Neutrophil (primary cell): Measurements from ENCODE around the gene CAPN1.

Experiments
- H3K27ac ChIP-seq: fragments of 200-600 bp; sonication (generic); 2 replicates; pipeline ENCODE4 v1.5.1; 2016; ENCODE audit warnings: mild to moderate bottlenecking, moderate library complexity
- H3K27me3 ChIP-seq: fragments of 200-600 bp; sonication (generic); 2 replicates; pipeline ENCODE4 v1.6.0; 2016; ENCODE audit warnings: mild to moderate bottlenecking
- H3K36me3 ChIP-seq: fragments of 200-600 bp; sonication (generic); 2 replicates; pipeline ENCODE4 v1.5.1; 2017
- H3K4me1 ChIP-seq, 2 experiments: fragments of 200-600 bp in 1 of 2; sonication (generic) in 1 of 2; 1 replicate in 1 of 2; 2 replicates in 1 of 2; pipeline versions ENCODE4 v1.5.1 to v1.6.1; 2013 to 2016; ENCODE audit warnings: low read depth in 1 of 2, low read length in 1 of 2, mild to moderate bottlenecking in 1 of 2, moderate library complexity in 1 of 2; ENCODE audit not compliant: control insufficient read depth in 1 of 2, insufficient read depth in 1 of 2
- H3K4me3 ChIP-seq, 2 experiments: fragments of 200-600 bp in 1 of 2; sonication (generic) in 1 of 2; 1 replicate in 1 of 2; 2 replicates in 1 of 2; pipeline ENCODE4 v1.5.1; 2013 to 2016; ENCODE audit warnings: low read depth in 1 of 2, low read length in 1 of 2, mild to moderate bottlenecking in 1 of 2, moderate library complexity in 1 of 2
- H3K9me3 ChIP-seq: fragments of 200-600 bp; sonication (generic); 2 replicates; pipeline ENCODE4 v1.5.1; 2016
- CTCF ChIP-seq: fragments of 200-600 bp; sonication (generic); IDR thresholded peaks from 2 replicates; pipeline ENCODE4 v1.5.1; 2016; ENCODE audit warnings: antibody characterized with exemption

CAPN1 gene

GRCh38 chr11:65184146-65184545 is 2.4 kb downstream of the CAPN1 start:
- Histone ChIP-seq H3K4me1 (peaks cover 22 to 26% of the 10 kb centered on the region in 2 experiments), H3K4me3 (no peak overlapping the region), H3K27ac (no peak overlapping the region), H3K9me3 (no peaks in the 10 kb centered on the region), H3K36me3 (peaks cover 60% of the 10 kb centered on the region), H3K27me3 (no peaks in the 10 kb centered on the region)
- no peak for TF ChIP-seq CTCF

- Histone ChIP-seq H3K9me3 (no peaks in the 10 kb centered on the region), H3K27ac (no peak overlapping the region), H3K27me3 (no peaks in the 10 kb centered on the region), H3K4me3 (no peak overlapping the region), H3K4me1 (peaks cover 22 to 26% of the 10 kb centered on the region in 2 experiments), H3K36me3 (peaks cover 71% of the 10 kb centered on the region)
- no peak for TF ChIP-seq CTCF
Observed at GRCh38 chr11:65185171-65185570, 3.4 kb downstream of the CAPN1 start.

GRCh38 chr11:65185869-65186341 is 4.2 kb downstream of the CAPN1 start:
- TF ChIP-seq CTCF = no peak
- peaks cover 78% of the 10 kb centered on the region for H3K36me3 ChIP-seq
- peaks cover 18 to 19% of the 10 kb centered on the region in 2 experiments for H3K4me1 ChIP-seq
- no peaks in the 10 kb centered on the region for H3K27me3 ChIP-seq
- H3K27ac ChIP-seq = no peak overlapping the region
- H3K9me3 ChIP-seq = no peaks in the 10 kb centered on the region
- no peak overlapping the region for H3K4me3 ChIP-seq

GRCh38 chr11:65186701-65187100 is 5.0 kb downstream of the CAPN1 start:
- Histone ChIP-seq H3K27me3 (no peaks in the 10 kb centered on the region), H3K36me3 (peaks cover 86% of the 10 kb centered on the region), H3K4me3 (no peak overlapping the region), H3K27ac (no peak overlapping the region), H3K4me1 (peaks cover 16 to 17% of the 10 kb centered on the region in 2 experiments), H3K9me3 (no peaks in the 10 kb centered on the region)
- TF ChIP-seq CTCF = no peak

- Histone ChIP-seq H3K4me3 (no peak overlapping the region), H3K36me3 (peaks cover 91% of the 10 kb centered on the region), H3K27me3 (no peaks in the 10 kb centered on the region), H3K27ac (no peak overlapping the region), H3K9me3 (no peaks in the 10 kb centered on the region), H3K4me1 (peaks cover 13% of the 10 kb centered on the region in 2 experiments)
- TF ChIP-seq CTCF = no peak
Observed at GRCh38 chr11:65187146-65187675, 5.5 kb downstream of the CAPN1 start.
